DMS79 treated with DMSO at 0.1 percent for 48 hours (cell line): Measurements from ENCODE around the gene SELENOS.
A peak's percentile ranks its signal among the peaks of the same experiment; 100 is the strongest.
"Not testable (repeated sequence)": the region's sequence is repeated elsewhere in the genome, so short reads cannot be mapped to it uniquely, and the experiment has no call there.

Source experiments
- DNase-seq: peaks from one replicate; lab custom pipeline; 2025; lab: John Stamatoyannopoulos, UW

Gene SELENOS

DNA sequence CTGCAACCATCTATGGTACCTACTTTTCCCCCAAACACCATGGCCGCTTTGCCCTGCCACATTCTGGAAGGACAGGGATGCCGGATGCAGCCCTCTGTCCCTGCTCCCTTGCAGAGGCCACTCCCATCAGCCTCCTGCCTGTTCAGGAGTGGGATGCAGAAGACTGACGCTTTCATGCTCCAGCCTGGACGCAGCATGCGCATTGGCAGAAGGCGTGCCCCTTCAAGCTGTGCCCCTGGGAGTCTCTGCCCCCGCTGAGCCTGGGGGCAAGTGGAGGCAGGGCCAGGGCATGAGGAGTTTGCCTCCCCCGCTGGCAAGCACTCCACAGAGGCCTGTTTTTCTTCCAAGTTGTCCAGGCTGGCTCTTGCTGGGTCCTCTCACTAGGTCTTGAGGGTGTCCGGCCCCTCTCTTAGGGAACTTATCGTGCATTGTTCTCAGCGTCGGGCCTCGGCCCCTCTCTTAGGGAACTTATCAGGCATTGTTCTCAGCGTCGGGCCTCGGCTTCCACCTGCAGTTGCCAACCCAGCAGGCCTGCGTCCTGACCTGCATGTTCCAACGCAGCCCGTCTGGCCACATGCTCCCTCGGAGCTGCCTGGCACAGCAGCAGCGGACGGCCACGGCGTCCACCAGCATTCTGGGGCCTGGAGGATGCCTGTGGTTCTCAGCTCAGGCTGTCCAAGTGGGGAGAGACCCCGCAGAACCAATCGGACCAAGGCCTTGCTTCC lies 32.3 kb upstream of the SELENOS start:
- DNase-seq: peak; percentile 33

DNA sequence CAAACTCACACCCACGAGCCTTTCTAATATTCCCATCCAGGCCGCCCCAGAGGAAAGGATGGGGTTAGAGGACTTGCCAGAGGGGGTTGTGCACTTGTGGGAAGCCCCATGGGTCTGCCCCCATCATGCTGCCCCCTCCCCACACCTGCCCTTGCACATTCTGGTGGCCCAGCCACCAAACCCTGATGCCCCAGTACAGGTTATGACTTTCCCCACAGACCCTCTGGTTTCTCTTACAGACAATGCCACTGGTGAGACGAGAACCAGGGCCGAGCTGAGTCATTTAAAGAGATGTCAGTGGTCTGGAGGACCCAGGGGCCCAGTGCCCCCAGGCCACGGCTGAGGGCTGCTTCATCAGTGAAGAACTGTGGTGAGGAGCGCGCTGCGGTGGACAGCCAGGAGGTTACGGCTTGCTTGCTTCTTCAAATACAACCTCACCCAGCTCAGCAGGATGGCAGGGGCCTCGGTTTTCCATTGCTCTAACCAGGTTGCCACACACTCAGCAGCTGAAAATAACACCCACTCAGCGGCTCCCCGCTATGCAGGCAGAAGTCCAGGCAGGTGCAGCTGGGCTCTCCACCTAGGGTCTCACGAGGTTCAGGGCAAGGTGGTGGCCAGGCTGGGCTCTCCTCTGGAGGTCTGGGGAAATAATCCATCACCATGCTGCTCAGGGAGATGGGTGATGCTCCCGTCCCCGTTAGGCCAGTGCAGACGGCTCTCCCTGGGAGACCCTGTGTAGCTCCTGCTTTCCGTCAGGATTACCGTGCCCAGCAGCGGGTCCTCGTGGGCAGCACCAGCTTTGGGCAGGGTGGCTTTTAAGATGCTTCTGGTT lies 31.5 kb upstream of the SELENOS start:
- DNase-seq: peak; percentile 15

DNA sequence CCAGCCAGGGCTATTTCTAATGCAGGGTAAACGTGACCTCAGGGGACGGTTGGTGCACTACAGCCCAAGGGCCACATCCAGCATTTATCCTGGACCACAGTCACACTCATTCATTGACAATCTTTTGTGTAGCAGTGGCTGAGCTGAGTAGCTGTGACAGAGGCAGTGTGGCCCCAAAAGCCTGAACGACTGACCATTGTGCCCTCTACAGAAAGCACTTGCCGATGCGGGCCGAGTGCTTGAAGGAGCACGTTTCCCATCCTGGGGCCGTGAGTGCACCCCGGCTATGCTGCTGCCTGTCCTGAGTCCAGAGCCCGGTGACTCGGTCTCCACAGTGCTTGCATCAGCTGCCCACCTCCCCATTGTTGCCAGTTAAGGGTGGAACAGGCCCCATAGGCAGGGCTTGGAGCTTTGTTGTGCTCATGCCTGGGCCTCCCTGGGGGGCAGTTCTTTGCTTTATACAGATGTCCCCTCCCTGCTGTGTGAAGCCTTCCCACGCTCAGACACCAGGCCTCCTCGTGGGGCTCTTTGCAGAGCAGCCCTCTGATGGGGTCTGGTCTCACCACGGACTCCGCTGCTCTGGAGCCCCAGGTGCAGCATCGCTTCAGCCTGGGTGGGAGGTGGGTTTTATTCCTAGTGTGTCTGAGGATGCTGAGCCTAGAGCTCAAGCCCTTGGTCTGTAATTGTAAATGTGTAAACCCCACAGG lies 30.8 kb upstream of the SELENOS start:
- no peak for DNase-seq

DNA sequence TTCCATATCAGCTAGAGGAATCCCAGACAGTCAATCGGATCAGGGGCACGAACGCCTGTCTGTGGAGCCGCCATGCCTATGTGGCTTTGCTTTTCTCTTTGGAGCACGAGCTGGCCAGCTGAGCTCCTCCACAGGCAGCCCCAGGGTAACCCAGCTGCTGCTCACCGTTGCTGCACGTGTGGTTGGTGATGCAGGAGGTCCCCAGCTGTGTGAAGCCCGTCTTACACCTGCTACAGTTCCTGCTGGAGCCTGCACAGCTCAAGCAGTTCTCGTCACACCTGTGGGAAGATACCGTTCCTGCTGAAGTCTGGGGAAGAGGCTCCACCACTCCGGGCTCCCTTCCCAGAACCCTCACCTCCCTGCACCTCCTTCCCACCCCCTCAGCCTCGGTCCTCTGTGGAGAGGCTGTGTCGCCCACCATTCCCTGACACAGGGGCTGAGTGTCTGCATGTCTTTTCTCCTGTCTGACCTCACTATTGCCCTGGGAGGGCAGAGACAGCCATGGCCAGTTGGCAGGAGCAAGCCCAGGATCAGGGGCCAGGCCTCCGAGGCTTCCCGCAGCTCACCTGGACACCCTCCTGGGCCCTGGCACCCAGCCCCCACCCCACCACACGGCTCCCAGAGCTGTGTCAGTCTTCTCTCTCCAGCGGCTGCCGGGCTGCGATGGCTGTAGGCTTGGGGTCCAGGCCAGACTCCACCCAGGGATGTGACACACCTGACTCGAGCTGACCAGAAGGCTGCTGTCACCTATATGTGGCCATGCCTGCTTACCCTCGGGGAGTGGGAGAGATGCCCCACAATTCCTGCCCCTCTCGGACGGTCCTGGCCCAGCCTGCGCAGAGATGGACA lies 30.0 kb upstream of the SELENOS start:
- peak; percentile 20 for DNase-seq

DNA sequence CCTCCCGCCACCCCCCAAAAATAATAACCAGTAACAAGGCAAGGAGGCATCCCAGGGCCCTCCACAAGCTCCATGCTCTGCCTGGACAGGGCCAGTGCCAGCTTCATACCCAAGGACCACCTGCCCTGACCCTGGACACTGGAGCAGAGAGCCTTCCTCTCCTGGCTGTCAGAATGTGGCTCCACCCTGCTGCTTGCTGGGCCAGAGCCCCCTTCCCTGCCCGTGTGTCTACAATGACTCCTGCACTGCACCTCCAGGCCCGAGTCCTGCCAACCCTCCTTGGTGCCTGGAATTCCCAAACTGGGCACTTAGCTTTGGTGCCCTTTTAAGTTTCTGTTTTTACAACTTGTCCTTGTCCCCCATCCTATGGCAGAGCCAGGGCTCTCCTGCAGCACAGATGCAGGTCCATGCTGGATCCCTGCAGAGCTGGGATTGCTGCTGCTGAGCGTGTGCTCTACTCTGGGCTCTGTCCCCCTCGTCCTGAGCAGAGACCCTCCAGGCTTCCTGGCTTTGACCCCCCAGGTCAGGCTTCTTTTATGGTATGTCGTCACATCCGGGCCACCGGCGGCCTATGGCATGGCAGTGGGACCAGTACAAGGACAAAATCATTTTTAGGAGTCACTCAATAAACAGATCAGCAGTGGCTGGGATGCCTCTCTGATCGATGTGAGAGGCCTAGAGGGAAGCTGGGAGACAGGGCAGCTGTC lies 29.2 kb upstream of the SELENOS start:
- DNase-seq: no peak

DNA sequence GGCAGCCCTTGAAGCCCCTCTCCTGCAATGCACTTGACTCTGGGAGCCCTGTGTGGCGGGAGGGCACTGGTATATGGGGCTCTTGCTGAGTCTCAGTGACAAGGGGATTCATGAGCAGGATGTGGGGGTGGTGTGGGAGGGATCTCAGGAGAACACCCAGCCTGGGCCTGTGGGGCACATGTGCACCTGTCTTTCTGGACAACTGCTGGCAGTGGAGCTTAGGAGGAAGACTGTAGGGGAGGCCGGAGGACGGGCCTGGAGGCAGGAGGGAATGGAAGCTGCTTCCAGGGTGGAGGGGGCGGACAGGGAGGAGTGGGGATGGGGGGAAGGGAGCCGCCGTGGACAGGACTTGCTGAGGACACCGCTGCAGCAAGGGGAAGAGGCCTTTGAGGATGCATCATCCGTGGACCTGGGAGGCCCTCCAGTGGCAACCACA lies 28.6 kb upstream of the SELENOS start:
- no peak for DNase-seq

DNA sequence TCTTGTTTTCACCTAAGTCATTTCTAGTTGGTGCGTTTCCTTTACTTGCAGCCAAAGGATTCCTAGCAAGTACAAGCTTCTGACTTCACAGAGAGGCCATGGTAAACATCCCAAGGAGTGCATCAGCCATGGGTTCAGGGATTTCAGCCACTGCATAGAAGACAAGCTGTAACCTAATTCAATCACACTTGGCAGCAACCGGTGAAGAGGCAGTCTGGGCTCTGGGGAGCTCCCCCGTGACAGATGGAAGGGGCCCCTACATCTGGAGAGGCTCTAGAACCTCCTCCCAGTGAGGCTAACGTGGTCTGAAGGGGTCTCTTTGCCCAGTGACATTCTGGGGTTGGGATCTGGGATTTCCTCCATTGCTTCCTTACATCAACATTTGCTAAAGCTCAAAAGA lies 26.1 kb upstream of the SELENOS start:
- DNase-seq: no peak

DNA sequence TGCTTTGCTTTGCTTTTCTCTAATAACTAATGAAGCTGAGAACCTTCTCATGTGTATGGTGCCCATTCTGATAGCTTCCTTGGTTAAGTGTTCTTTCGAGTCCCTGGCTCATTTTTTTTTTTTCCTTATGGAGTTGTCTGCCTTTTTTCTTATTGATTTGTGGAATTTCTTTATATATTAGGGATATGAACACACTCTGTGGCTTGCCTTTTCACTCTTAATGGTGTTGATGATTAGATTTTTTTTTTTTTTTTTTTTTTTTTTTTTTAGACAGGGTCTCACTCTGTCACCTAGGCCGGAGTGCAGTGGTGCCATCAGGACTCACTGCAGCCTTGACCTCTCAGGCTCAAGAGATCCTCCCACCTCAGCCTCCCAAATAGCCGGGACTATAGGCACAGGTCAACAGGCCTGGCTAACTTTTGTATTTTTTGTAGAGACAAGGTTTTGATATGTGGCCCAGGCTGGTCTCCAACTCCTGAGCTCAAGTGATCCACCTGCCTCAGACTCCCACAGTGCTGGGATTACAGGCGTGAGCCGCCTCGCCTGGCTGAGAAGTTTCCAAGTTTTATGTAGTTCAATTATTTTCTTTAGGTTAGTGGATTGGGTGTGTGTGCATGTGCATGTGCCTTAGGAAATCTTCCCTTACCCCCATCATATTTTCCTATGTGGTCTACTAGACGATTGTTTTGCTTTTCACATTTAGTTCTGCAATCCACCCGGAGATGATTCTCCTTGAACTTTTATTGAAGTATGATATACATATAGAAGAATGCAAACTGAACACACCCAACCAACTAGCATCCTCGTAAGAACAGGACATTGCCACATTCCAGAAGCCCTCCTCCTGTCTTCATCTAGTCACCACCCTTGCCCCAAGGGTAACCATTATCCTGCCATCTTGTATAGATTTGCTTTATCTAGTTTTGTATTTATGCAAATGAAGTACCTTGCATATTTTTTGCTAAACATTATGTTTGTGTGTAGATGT lies 19.4 kb upstream of the SELENOS start:
- DNase-seq: no peak

DNA sequence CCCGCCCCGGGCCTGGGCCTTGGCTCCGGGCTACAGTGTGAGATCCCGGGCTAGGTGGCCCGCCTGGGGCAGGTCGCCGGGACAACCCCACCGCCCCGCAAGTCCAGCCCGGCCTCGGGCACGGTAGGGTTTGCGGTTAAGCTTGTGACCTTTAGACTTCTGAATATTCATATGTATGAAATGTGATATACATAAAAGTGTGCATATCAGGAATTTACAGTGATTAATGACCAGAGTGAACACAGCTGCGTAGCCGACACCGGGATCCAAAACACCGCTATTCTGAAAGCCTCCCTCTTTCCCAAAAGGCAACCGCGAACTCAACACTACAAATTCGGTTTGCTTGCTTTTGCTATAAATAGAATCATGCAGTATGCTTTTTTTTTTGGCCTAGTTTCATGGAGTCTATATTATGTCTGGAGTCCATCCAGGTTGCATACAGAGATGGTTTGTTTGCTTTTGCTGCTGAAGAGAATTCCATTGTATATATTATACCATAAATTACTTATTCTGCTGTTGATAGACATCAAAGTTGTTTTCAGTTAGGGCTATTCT lies 18.4 kb upstream of the SELENOS start:
- no peak for DNase-seq

DNA sequence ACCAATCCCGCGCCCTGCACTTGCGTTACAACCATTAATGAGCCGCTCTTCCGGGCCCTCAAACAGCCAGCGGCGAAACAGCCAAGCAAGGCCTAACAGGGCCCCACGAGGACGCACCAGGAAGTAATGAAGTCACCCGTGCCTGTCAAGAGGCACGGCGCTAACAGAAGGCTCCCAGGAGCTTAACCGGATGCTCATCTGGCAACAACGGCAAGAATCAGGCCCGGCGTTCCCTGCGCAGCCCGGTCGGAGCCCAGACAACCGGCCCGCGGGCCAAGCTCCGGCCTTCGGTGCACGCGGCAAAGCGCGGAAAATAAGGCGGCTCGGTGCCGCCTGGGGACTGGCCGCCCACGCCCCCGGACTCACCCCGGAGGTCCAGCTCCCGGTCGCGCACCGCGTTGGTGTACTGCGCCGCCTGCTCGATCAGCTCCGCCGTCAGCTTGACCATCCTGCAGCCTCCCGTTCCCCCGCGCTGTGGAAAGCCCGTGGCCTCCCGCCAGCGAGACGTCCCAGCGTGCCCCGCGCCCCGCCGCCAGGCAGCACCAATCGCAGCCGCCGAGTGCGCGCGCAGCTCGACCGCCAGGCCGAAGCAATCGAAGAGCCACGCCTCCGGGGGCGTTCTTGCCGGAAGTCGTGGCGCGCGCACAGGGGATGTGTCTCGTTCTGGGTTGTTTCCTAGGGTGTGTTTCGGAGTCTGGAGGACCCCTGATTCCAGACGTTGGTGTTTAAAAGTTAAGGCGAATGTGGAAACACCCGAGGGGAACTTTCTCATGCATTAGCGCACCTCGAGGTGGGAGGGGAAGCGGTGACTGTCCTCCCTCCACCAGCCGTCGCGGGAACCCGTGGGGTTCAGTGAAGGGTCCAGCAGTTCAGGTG lies 17.7 kb upstream of the SELENOS start, which contains the start of gene SNRPA1:
Gene SNRPA1 (minus strand): TSS at position 518 of the 876 bp plus-strand sequence. CDS start 70 bp downstream, at position 448.
- peak; percentile 66 for DNase-seq

DNA sequence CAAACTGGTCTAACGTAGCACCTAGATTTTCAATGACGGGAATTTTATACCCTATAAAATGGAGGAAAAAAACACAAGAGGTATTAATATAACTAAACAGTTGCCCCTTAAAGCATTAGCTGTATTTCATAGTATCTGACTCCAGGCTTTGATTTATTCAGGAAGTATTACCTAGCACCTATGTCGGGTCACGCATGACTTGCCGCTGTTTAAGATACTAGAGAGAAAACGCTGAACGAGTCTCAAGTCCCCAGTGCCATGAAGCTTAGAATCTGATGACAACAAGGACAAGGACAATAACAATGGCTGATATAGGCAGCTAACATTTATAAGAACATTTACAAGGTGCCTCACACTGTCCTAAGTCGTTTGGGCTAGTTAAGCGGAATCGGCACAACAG lies 15.8 kb upstream of the SELENOS start:
- DNase-seq: peak; percentile 11

DNA sequence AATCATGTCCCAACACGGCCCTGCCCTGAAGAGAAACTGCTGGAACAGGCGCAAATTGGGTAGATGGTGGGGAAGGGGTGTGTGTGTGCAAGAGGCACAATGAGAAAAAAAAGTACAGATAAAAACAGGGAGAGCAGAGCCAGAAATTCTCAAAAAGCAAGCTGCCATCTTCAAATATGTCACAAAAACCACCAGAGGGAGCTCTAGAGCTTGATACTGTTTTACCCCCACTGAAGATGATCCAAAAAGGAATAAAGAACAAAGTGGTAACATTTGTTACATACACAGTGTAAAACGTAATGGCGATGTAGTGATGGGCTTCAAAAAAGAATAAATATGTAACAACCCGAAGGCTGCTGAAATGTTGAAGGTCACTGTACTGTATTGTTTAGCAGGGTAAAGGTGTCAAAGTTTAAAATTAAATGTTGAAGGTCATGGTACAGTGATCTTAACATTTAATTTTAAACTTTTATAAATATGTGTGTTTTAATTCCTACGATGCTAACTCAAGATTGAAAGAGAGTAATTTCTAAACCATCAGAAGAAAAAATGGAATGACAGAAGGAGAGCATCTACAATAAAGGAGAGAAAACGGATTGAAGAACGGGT lies 11.7 kb upstream of the SELENOS start:
- peak; percentile 2 for DNase-seq

DNA sequence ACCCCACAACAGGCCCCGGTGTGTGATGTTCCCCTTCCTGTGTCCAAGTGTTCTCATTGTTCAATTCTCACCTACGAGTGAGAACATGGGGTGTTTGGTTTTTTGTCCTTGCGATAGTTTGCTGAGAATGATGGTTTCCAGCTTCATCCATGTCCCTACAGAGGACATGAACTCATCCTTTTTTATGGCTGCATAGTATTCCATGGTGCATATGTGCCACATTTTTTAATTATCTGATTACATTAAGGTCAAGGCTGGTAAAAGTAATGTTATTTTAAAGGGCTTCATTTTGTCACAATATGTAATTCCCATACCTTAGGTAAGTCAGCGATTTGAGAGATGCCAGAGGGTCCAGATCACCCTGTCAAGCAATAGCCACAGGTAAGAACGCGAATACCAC lies 10.1 kb upstream of the SELENOS start:
- not testable (repeated sequence) for DNase-seq

DNA sequence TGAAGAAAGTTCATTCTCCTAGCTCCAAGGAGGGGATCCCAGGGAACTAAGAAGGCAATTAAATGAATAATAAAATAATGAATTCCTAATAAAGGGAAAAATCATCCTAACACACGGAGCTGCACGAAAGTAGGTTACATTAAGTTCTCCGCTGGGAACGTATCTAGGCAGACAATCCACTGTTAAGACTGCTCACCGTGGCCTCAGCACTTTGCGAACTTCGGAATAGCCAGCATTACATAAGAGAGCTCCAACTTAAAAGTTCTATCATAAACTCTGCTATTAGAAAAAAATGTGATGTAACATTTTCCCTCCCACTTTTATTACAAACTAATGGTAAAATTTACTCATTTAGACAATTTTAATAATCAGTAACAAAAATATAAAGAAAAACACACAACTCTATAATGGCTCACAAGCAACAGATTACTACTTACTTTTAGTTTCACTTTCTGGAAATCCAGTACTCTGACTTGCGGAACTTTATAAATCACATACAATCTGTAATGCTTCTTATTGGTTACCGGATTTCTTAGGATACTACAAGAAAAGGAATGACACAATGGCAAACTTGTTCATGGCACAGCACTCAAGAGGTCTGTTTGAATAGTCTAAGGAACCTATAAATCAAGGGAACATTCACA lies 9.3 kb upstream of the SELENOS start:
- no peak for DNase-seq

DNA sequence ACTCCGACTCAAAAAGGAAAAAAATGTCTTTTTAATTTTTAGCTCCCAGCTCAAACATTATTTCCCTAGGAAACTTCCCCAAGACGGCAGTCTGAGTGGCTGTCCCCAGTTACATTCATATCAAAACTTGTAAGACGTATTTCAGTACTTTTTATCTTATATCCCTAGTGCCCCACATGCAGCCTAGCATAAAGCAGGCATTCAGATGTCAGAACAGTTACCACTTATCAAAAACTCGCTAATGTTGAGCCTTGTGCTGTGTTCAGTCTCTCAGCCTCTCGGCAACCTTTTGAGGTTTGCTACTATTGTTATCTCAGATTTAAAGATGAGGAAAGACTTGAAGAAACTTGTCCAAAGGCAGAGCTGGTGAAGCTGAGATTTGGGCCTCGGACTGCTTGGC lies 6.6 kb upstream of the SELENOS start:
- no peak for DNase-seq

DNA sequence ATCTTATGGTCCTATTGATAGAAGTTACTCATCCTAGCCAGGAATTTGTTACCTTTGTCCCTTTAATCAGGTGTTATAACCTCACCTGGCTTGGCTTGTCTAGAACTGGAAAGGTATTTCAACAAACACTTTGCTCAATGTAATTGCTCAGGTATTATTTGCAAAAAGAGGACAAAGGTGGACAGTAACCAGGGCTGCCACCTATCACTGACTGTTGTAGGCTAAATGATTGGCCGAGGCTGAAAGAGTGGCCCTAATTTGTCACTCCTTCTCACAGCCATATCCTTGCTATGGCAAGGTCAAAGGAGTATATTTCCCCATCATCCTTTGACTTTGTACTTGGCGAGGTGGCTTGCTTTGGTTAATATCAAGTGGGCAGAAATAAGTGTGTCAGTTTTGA lies 2.7 kb upstream of the SELENOS start:
- no peak for DNase-seq

DNA sequence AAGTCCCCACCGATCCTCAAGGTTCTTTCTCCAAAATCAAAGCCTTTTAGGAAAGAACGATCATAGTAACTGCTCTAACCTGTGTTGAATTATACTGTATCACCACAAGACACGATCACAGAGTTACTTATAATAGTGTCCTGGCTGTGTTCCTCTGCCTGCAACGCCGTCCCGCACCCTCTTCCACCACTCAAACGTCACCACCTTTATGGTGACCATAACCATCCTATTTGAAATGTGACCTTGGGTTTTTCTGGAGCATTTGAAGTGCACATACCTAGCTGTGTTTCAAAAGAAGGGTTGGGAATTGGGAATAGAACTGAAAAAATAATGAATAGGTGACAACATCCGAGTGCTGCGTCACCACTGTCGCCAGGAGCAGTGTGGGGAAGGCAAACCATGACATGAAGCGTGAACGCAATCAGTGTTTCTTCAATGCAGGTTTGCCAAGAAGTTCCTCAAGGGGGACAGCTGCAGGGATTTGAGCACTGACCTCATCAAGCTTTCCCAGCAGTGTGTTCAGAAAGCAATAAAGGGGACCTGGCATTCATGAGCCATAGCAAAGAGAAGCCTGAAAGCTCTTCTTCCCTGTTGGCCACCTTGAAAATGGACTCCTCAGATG lies 769 bp upstream of the SELENOS start:
- no peak for DNase-seq
